NCI-H2196 treated with DMSO at 0.1 percent for 48 hours (cell line): ENCODE data around the gene PSMA4.
"Not testable (repeated sequence)": the region's sequence is repeated elsewhere in the genome, so short reads cannot be mapped to it uniquely, and the experiment has no call there.

ENCODE experiments used
- DNase-seq: peaks from one replicate; lab custom pipeline; 2025; ENCODE audit not compliant: unreplicated experiment; lab: John Stamatoyannopoulos, UW

PSMA4 gene

GRCh38 chr15:78550815-78551214 is 10.6 kb downstream of the PSMA4 start:
- no peak for DNase-seq

- DNase-seq, result no peak
These were observed 11.7 kb downstream of the PSMA4 start for GRCh38 chr15:78551902-78552301.

GRCh38 chr15:78552597-78552996 is 12.4 kb downstream of the PSMA4 start:
- DNase-seq, result no peak

- not testable (repeated sequence) for DNase-seq
These were observed 20.0 kb downstream of the PSMA4 start for GRCh38 chr15:78560201-78560600.

GRCh38 chr15:78561490-78561889 is 21.2 kb downstream of the PSMA4 start:
- no peak for DNase-seq

- DNase-seq, result no peak
These were observed 22.8 kb downstream of the PSMA4 start for GRCh38 chr15:78563092-78563491.

GRCh38 chr15:78564743-78565096 is 24.5 kb downstream of the PSMA4 start:
- no peak for DNase-seq

- peak; percentile 65 for DNase-seq
These were observed 25.1 kb downstream of the PSMA4 start, which contains the start of gene CHRNA5 for GRCh38 chr15:78565097-78565950. Gene CHRNA5 (plus strand): TSS chr15:78565520. CDS start chr15:78565720, 200 bp downstream.

GRCh38 chr15:78565951-78566774 is 25.9 kb downstream of the PSMA4 start:
- DNase-seq, result no peak

GRCh38 chr15:78567531-78567930 is 27.3 kb downstream of the PSMA4 start:
- no peak for DNase-seq

GRCh38 chr15:78570710-78571109 is 30.5 kb downstream of the PSMA4 start:
- DNase-seq, result no peak

GRCh38 chr15:78571382-78571781 is 31.1 kb downstream of the PSMA4 start:
- no peak for DNase-seq

- no peak for DNase-seq
These were observed 33.2 kb downstream of the PSMA4 start for GRCh38 chr15:78573416-78573815.

GRCh38 chr15:78574944-78575343 is 34.7 kb downstream of the PSMA4 start:
- DNase-seq, result no peak

- no peak for DNase-seq
These were observed 57.3 kb downstream of the PSMA4 start for GRCh38 chr15:78597583-78597982.

GRCh38 chr15:78598348-78598747 is 58.1 kb downstream of the PSMA4 start:
- DNase-seq, result no peak

- no peak for DNase-seq
These were observed 58.9 kb downstream of the PSMA4 start for GRCh38 chr15:78599189-78599588.
